NCI-H146 treated with DMSO at 0.1 percent for 48 hours (cell line): ENCODE results near the gene TPSB2.
"Not testable (repeated sequence)": the region's sequence is repeated elsewhere in the genome, so short reads cannot be mapped to it uniquely, and the experiment has no call there.

Experiments
- DNase-seq: peaks from one replicate; lab custom pipeline; 2025; ENCODE audit not compliant: unreplicated experiment; lab: John Stamatoyannopoulos, UW

The TPSB2 gene

DNA sequence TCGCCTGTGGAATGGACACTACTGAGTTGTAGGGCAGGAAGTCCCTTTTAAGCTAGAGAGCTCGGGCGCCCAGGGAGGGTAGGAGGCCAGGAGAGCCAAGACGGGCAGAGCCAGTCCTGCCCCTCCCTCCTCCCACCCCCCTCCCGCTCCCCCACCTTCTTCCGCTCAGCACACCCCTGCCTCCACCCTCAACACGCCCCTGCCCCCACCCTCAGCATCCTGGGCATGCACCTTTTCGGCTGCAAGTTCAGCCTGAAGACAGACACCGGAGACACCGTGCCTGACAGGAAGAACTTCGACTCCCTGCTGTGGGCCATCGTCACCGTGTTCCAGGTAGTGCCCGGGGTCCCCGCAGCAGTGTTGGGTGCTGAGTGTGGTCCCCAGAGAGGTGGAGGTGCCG is 23.2 kb downstream of the TPSB2 start:
- DNase-seq, result no peak

DNA sequence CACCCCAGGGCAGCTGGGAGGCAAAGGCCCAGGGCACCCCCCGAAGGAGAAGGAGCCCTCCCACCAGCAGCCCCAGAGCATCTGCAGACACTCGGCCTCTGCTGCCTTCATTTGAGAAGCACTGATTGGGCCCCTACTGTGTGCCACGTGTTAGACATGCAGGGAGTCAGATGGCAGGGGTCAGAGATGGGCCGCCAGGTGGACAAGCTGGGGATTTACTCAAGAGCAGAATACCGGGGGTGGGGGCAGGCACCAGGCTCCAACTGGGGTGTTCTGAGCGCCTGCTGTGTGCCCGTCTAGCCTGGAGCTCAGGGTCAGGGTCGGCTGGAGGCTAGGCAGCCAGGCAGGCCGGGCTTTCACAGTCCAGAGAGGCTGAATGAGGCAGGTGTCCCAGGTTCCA is 23.7 kb downstream of the TPSB2 start:
- DNase-seq, result no peak

DNA sequence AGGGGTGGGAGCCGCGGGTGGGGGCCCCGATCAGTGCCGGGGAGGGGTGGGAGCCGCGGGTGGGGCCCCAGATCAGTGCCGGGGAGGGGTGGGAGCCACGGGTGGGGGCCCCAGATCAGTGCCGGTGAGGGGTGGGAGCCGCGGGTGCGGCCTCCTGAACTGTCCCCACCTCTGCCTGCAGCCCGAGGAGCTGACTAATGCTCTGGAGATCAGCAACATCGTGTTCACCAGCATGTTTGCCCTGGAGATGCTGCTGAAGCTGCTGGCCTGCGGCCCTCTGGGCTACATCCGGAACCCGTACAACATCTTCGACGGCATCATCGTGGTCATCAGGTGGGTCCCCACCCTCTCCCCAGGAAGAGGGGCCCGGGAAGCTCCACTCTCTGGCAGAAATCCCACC is 25.1 kb downstream of the TPSB2 start:
- no peak for DNase-seq

DNA sequence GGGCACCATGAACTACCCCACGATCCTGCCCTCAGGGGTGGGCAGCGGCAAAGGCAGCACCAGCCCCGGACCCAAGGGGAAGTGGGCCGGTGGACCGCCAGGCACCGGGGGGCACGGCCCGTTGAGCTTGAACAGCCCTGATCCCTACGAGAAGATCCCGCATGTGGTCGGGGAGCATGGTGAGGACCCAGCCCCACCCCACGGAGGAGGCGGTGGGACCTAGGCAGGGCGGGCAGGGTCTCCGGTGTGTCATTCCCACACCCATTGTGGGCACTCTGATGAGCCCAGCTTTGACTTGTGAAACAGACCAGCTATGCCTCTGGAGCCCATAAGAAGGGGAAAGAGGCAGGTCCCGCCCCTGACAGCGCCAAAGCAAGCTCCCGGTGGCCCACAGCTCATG is 27.7 kb downstream of the TPSB2 start:
- DNase-seq, result no peak

DNA sequence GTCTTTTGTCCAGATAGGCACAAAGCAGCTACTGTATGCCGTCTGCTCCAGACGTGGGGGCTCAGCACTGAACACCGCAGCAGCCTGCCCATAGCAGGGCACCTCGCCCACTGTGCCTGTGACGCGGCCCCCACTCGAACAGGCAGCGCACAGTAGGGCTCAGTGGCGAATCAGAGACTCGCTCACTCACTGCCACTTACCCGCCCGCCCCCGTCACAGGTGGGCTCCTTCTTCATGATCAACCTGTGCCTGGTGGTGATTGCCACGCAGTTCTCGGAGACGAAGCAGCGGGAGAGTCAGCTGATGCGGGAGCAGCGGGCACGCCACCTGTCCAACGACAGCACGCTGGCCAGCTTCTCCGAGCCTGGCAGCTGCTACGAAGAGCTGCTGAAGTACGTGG is 28.5 kb downstream of the TPSB2 start:
- no peak for DNase-seq

DNA sequence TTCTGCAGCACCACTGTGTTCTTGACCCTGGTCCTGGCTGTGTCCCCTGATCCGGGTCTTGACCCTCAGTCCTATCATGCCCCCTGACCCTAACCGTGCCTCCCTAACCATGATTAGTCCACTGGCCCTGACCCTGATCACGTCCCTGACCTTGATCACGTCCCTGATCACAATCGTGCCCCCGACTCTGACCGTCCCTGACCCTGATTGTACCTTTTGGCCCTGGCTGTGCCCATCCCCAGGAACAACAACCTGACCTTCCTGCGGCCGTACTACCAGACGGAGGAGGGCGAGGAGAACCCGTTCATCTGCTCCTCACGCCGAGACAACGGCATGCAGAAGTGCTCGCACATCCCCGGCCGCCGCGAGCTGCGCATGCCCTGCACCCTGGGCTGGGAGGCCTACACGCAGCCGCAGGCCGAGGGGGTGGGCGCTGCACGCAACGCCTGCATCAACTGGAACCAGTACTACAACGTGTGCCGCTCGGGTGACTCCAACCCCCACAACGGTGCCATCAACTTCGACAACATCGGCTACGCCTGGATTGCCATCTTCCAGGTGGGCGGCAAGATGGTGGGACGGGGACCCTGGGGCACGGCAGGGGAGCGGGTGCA is 29.9 kb downstream of the TPSB2 start:
- no peak for DNase-seq

DNA sequence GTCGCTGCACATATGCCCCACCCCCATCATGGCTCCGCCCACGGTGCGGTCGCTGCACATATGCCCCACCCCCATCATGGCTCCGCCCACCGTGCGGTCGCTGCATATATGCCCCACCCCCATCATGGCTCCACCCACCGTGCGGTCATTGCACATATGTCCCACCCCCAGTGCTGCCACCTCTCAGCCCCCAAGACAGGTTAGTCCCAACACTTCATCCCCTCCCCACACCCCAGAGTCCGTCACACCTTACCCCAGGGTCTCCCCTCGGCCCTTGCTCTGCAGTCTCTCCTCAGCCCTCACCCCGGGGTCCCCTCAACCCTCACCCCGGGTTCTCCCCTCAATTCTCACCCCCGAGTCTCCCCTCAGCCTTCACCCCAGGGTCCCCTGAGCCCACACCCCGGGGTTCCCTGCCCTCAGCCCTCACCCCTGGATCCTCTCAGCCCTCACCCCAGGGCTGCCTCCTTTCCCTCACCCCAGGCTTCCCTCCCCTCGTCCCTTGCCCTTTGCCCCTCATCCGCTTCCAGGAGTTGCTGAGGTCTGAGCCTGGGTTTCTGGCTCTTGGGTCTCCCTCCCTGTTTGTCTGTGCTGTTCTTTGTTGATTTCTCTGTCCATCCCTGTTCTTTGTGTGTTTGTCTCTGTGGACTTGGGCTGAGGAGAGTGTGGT is 30.5 kb downstream of the TPSB2 start:
- no peak for DNase-seq

DNA sequence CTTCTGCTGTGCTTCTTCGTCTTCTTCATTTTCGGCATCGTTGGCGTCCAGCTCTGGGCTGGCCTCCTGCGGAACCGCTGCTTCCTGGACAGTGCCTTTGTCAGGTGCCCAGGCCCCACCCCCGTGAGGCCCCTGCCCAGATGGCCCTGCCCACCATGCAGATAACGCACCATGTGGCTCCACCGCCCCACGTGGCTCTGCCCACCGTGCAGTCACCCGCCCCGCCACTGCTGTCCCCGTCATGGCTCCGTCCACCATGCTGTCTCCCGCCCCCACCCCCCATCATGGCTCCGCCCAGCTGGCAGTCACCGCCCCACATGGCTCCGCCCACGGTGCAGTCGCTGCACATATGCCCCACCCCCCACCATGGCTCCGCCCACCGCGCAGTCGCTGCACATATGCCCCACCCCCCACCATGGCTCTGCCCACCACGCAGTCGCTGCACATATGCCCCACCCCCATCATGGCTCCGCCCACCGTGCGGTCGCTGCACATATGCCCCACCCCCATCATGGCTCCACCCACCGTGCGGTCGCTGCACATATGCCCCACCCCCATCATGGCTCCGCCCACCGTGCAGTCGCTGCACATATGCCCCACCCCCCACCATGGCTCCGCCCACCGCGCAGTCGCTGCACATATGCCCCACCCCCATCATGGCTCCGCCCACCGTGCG is 31.2 kb downstream of the TPSB2 start:
- not testable (repeated sequence) for DNase-seq

DNA sequence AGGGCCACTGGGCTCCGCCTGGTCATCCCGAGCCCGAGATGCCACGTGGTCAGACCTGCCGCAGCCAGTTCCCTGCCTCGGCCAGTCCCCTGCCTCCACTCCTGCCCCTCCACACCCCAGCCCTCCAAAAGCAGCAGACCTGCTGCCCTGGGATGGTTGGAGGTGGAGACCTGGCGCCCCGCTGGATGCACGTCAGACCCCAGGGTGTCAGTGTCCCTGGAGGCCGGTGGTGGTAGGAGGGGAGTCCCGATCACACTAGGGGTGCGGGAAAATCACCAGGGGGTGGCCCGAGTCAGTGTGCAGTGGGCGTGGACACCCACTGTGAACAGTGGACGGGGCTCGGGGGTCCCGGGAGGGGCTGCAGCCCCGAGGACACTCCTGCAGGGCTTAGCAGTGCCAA is 31.8 kb downstream of the TPSB2 start:
- DNase-seq, result no peak

DNA sequence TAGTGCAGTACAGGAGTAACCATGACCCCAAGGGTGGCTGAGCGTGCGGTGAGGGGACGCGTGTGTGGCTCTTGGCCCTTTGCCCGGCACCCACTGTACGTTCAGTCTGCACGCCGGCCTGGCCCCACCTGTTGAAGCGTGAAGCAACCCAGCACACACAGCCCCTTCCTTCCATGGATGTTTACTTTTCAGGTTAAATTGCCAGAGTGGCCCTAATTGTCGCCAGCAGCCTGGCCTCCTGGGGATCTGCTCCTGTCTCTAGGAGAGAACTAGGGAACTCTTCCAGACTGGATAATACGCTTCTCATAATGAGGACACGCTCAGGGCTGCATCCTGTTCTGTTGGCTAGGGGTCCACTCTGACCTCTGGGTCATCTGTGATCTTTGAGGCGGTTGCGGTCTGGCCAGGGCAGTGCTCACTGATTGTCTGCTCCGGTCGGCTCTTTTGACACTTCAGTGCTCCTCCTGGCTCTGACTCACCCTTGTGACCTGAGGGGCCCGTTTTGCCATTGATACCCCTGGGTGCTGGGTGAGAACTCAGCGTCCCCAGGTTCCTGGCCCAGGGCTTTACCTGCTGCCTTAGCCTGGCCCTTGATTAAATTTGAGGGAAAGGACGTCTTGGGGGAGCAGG is 32.6 kb downstream of the TPSB2 start:
- peak; percentile 70 for DNase-seq

DNA sequence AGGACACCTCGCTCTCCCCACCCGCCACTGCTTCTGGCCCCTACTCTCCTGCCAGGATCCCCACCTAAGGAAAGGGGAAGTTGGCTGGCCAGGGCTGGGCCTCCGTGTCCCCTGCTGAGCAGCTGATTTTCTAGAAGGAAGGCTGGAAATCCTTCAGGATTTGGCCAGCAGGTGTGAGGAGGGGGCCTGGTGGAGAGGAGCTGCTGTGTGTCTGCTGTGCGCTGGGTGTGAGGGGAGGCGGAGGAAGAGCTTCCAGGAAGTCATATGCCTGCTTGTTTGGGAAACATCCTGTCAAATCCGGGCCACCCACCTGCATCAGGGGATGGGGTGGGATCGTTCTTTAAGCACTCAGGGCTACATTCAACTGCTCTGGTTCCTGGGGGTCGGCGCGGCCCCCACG is 33.5 kb downstream of the TPSB2 start:
- no peak for DNase-seq

DNA sequence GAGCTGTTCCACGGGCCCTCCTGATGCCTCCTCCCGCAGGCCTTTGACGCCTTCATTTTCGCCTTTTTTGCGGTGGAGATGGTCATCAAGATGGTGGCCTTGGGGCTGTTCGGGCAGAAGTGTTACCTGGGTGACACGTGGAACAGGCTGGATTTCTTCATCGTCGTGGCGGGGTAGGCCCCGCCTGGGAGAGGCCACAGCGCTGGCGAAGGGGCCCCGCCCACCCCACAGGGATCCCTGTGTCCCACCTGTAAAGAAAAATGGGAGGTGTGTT is 34.7 kb downstream of the TPSB2 start:
- DNase-seq, result no peak

DNA sequence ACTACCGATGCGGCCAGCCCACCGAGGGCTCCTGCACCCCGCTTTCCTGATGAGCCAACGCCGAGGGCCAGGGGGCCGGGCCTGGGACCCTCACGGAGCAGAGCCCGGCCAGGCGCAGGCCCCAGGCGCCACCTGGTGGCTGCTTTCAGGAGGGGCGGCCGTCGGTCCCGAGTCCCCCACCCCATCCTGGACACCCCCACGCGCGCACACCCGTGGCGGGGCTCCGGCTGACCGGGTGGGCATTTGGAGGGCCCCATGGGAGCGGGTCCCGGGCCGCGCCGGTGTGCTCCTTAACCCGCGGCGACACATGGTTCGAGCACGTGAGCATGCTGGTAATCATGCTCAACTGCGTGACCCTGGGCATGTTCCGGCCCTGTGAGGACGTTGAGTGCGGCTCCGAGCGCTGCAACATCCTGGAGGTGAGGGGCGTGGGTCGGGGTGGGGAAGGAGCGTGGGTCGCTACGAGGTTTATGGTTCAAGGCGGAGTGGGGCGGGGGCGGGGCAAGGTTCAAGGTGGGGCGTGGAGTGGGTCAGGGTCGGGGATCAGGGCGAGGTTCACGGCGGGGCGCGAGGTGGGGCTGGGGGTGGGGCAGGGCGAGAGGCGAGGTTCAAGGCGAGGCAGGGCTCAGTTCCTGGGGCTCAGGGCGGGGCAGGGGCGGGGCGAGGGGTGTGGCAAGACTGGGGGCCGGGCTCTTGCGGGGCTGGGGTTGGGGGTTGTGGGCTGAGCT is 35.2 kb downstream of the TPSB2 start:
- no peak for DNase-seq

DNA sequence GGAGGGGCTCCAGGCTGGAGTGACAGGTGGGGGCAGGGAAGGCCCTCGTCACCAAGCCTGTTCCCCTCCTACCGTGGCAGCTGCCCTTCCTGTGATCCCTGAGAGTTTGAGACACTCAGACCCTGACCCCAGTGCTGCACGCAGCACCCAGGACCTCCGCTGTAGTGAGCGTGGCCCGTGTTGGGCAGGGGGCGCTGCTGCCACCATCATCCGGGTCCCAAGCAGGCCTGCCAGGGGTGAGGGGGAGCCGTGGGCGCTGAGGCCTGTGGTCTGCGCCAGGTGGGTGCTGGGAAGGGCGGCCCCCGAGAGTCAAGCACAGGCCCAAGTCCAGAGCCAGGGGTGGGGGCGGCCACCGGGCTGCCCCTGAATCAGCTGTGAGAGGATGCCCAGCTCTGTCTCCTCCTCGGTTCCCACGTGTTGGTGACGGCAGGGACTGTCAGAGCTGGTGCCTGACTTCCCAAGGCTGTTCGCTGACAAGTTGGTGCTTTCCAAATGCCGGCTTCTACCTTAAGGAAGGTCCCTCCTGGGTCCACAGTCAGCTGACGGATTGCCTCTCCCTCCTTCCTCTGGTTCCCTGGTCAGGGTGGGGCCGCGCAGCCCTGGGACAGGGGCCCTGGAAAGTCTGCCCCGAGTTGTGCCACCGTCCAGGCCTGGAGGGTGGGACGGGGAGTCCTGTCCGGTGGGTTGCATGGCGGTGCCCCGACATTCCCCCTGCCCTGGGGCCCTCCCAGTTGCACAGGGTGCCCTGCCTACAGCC is 36.0 kb downstream of the TPSB2 start:
- no peak for DNase-seq

DNA sequence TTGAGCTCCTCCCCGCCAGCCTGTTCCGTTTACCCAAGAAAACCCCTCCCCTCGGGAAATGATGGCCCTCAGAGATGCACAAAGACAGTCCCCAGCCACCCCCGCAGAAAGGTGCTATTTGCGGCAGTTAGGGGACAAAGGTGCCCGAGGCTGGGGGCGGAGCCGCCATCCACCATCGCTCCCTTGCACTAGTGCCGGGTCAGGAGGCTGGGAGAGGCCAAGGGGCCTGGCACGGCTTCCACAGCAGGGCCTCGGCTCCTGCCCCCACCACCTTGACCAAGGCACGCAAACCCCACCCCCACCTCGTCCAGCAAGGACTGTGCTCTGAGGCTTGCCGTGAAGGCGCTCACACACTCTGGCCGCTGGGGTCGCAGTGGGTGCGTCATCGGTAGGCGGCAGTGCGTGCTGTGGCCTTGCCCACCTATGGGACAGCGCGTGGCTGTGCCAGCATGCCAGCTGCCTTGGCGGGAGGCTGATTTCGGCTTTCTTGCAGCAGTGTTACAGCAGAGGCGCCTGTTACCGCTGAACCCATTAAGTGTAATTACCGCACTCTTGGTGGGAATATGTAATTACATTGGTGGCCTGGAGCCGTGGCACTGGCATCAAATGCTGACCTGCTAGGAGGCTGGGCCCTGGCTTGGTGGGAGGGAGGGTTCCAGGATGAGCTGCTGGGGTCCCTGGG is 36.7 kb downstream of the TPSB2 start:
- peak; percentile 34 for DNase-seq

DNA sequence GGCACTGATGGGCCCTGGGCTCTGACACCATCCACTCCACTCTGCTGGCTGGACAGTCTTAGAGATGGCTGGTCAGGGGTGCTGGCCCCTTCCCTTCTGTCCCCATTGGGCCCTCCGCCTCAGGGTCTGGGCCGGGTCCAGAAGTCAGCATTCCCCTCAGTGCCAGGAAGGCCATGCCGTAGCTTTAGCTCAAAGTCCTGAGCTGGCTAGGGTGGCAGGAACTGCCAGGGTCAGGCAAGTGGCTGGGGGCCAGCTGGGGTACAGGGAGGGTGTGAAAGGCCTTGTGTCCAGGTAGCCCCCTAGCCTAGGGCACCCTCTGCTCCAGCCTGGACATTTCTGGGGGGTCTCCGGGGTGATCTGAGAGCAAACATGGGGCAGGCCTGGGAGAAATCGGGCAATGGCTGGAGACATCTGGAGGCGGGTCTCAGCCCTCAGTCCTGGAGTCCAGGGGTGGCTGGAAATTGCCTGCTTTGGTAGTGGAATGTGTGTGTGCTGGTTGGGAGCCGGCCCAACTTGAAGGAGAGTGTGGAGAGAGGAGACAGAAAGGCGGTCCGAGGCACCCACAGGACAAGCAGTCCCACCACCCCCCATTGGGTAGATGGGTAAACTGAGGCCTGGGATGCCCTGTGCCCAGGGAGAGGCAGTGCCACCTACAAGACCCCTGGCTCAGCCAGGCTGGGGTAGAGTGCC is 37.5 kb downstream of the TPSB2 start:
- DNase-seq, result no peak

DNA sequence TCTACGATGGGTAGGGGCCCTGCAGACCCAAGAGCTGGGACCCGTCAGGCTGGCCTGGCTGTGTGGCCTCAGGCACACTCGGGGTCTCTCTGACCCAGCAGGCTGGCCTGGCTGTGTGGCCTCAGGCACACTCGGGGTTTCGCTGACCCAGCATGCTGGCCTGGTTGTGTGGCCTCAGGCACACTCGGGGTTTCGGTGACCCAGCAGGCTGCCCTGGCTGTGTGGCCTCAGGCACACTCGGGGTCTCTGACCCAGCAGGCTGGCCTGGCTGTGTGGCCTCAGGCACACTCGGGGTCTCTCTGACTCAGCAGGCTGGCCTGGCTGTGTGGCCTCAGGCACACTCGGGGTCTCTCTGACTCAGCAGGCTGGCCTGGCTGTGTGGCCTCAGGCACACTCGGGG is 39.2 kb downstream of the TPSB2 start:
- not testable (repeated sequence) for DNase-seq

DNA sequence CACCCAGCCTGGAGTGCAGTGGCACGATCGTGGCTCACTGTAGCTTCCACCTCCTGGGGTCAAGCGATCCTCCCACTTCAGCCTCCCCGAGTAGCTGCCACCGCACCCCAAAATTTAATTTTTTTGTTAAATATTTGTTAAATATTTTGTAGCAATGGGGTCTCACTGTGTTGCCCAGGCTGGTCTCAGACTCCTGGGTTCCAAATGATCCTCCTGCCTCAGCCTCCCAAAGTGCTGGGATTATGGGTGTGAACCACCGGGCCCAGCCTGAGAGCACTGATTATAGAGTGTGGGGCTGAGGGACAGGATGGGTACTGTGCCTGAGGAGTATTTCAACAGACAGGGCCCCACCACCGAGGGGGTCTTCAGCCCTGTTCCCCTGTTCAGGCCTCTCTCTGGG is 40.5 kb downstream of the TPSB2 start:
- DNase-seq, result no peak

DNA sequence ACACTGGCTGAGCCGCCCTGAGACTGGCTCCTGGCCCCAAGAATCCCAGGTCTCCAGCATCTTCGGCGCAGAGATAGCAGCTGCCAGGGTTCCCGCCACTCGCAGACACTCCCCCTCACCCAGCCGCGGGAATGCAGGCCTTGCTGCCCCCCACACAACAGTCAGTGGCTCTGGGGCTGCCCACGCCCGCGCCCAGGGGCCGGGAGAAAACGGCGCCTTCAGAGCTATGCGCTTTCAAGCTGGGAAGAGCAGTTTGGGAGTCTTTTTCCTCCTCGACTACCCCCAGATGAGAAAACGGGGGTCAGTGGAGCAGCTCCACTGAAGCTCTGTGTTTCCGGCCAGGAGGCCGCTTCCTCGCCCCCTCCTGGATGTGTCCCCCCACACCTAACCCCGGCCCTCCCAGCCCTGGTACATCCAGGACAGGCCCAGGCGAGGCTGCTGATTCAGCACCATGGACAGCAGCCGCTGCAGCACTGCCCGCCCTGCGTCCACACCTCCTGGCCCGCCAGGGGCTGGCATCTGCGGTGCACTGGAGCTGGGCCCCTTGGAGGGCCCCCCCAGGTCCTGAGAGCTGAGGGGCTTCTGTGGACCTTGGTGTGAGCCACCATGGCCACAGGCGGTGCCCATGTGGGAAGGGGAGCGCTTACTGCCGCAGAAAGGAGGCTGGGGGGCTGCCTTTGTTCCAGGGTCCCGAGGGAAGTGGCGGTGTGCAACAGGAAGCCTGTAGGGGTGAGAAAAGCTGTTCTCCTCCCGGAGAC is 41.4 kb downstream of the TPSB2 start:
- no peak for DNase-seq
